GM19043 (cell line): ENCODE results near the gene RSU1.
"Not testable (repeated sequence)": the region's sequence is repeated elsewhere in the genome, so short reads cannot be mapped to it uniquely, and the experiment has no call there.

Source experiments
- ATAC-seq: cut with Tn5 transposase; IDR thresholded peaks from one replicate; pipeline ENCODE4 v1.9.1; 2021; ENCODE audit warnings: low read depth; ENCODE audit not compliant: unreplicated experiment

The RSU1 gene

DNA sequence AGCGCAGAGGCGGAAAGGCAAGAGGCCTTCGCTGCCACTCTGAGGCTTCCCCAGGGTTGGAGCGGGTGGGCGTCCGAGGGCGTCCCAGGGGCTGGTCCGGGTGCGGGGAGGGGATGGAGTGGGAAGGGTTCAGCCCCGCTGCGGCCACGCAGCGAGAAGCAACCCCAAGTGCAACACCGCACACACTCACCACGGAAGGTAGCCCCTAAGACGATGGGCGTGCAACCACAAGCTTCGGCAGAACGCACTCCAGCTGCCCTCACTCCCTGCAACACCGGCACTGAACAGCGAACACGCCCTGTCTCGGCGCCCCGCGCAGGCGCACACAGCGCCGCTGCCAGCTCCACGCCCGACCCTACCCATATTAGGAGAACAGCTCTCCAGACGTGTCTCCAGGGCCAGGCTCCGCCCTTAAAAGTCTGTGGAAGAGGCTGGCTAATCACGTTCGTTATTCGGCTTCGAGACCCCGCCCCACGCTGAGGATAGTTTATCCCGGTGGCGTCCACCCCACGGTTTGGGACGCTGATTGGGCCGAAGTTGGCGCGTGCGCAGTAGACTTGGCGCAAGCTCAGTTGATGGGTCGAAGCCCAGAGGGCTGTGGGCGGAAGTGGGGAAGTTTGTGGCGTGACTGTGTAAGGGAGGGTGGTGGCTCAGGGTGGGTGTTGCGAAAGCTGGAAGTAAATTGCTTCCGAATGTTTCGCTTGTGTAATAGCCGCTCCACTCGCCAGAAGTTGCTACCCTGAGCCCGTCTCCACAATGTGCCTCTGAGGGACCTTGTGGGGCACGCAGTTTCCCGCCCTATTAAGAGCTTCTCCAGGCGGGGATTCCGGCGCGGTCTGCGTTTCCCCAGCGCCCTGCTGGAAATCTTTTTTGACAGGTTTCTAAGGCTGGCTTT is at the start of gene RSU1:
RSU1 (minus strand) TSS at position 300 of the 895 bp plus-strand sequence. CDS start 343 bp downstream, outside the sequence.
- peak; percentile 97 for ATAC-seq

DNA sequence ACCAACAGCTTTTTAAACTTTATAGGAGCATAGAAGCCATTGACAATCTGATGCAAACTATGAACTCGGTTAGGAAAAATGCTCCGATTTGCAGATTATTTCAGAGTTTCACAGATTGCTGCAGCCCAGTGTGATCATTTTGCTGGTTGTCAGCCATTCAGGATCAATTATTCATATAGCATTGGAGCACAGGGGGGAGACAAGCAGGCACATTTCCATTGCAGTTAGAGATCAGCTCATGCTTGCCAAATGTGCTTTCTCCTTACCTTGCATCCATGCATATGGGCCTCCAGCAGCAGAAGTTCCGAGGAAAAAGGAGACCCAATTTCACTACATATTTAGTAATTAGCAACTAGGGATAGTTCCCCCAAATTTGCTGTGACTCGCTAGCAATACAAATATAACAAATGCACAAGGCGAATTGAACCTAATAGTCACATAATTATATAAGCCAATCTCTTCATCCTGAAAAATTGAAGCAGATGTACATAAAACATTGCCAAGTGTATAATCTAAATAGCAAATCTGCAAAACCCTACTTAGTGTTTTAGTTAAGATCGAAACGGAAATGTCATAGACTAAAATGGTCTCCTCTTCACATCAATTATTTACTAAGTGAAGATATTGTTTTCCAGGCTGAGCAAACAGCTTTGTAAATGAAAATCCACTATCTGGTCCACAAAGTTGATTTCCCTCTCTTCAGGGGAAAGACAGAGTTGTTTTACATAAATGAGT is 49.5 kb upstream of the RSU1 start:
- no peak for ATAC-seq

DNA sequence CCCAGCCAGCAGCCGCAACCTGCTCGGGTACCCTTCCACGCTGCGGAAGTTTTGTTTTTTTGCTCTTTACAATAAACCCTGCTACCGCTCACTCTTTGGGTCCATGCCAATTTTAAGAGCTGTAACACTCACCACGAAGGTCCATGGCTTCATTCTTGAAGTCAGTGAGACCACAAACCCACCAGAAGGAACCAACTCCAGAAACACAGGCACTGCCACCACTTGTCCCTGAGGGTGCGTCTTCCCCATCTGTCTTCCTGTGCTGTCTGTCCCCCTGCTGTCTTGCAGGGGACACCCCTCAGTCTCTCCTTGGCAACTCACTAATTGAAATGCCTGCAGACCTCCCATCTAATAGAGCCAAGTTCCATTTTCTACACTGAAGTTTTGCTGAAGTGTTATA is 48.5 kb upstream of the RSU1 start:
- no peak for ATAC-seq

DNA sequence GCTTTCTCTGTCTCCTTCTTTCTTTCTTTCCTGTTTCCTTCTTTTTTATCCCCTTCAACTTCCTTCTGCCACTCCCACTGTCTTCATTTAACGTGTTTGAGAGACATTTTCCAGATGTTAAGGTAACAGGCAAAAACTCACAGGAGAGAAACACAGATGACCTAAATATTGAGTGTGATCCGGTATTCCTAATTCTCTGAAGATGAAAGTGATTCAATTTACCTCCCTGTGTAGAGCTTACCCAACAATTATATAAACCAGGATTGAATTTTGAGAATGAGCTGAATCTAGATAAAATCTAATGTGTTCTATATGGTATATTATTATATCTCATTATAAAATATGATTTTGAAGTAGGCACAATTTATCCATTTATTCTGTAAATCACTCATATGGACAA is 46.5 kb upstream of the RSU1 start:
- no peak for ATAC-seq

DNA sequence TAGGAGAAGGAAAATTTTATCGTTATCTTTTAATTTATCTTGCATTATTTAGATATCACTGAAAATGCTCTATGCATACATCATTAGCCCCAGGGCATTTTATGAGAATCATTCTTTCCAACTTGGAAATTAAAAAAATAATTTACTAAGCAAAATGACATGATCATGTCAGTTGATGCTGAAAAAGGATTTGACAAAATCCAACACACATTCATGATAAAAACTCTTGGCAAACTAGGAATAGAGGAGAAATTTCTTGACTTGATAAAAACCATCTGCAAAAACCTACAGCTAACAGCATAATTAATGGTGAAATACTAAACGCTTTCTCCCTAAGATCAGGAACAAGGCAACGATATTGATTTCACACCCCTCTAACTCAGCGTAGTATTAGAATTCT is 40.2 kb upstream of the RSU1 start:
- ATAC-seq, result no peak

DNA sequence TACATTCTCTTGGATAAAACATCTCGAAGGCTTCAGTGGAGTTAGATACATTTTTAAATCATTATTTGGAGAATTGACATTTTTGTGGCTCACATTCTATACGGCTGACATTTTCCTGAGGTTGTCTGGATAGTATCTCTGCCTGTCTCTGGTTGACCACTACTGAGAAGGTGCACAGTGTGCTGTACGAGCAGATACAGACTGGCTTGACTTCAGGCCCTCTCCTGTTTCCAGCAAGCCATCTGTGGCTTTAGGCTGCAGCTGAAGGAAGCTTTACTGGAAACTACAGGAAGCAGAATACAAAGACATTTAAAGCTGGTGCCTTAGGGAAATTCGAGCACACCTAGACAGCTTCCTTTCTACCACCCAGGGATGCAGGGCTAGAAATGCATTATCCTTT is 39.3 kb upstream of the RSU1 start:
- ATAC-seq, result no peak

DNA sequence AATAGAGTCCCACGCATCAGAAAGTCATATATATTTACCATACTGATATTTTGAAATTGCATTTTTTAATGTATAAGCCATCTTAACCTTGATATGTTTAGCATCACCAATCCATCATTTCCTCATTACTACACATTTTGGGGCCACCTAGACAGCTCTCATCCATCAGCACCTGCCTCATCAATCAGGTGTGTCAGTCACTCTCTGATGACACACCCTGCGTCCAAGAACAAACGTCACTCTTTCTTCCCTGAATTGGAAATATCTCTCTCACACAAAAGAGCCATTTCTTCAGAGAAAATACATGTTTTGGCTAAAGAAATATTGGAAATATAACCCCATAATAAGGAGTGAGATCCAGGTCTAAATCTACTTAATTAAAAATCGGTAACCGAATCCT is 38.9 kb upstream of the RSU1 start:
- no peak for ATAC-seq

DNA sequence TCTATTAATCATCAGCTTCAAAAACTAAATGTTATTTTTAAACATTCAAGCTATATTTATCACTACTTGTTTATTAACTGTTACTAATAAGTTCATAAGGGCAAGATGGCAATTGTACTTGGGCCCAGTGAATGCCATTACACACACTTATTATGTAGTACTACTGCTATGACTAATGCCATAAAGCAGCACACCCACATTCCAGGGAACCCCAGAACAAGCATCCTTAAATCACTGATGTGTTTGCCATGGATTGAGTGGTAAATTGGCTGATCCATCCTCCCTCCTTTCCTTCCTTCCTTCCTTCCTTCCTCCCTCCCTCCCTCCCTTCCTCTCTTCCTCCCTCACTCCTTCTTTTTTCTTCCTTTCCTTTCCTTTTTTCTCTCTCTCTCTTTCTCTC is 37.4 kb upstream of the RSU1 start:
- ATAC-seq, result no peak

DNA sequence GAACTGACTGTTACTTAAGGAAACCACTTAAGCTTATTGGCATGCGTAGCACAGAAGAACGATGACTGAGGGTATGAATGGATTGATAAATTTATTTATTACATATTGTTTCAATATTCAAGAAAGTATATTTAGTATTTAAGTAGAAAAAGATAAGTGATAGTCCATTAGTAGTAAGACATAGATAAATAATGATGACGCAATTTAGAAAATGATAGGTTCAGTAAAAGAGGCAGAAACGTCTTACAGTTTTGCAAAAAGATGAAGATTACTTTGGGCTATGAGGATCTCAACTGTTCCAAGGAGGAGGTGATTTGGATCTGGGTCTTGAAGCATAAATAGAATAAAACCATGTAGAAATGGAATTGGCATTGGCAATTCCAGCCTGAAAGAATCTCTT is 36.6 kb upstream of the RSU1 start:
- ATAC-seq, result no peak

DNA sequence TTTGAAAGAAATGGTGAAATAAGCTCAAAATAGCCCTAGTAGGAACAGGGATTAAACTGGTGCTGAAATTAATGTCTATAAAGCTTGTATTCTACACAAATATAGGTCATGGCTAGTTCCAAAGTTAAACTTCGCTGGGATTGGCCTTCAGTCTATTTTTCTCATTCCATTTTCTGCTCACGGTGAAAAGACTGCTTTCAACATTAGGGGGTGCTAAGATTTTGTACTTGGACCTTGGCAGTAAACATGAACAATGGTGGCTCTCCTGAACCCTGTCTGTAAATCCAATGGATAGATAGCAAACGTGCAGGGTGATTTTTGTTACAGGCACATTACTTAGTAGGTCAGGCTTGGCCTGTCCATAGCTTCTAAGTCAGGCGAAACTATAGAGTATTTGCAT is 36.0 kb upstream of the RSU1 start:
- ATAC-seq, result no peak

DNA sequence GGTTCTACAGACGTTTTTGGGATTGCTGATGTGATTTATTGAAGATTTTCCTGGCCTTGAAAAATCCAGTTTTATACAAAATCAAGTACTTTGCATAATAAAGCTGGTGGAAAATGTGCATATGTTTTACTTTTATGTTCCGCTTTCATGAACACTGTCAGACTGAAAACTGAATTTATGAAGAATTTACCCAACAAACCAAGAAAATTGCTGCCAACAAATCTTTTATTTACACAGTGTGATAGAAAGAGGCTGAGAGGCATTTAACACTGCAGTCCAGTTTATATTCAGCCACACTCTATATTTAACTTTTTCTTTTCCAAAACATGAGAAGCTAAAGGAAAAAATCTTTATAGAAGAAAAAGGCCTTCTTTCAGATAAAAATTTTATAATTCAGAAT is 35.4 kb upstream of the RSU1 start:
- ATAC-seq, result no peak

DNA sequence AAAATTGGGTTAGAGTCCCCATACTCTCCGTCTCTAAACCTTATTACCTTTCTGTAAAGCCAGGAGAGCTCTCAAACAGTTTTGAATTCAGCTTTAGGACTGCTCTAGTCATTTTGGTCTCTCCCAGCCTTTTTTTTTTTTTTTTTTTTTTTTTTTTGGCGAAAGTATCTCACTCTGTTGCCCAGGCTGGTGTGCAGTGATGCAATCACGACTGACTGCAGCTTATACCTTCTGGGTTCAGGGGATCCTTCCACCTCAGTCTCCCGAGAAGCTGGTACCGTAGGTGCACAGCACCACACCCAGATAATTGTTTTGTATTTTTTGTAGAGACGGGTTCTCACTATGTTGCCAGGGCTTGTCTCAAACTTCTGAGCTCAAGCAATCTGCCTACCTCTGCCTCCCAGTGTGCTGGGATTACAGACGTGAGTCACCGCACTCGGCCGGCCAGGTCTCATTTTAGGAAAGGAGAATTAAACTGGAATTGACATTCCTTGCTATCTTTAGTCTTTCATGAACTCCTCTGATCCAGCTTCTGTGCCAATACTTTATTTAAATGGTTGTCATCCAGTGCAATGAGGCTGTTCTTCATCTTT is 31.4 kb upstream of the RSU1 start:
- no peak for ATAC-seq

DNA sequence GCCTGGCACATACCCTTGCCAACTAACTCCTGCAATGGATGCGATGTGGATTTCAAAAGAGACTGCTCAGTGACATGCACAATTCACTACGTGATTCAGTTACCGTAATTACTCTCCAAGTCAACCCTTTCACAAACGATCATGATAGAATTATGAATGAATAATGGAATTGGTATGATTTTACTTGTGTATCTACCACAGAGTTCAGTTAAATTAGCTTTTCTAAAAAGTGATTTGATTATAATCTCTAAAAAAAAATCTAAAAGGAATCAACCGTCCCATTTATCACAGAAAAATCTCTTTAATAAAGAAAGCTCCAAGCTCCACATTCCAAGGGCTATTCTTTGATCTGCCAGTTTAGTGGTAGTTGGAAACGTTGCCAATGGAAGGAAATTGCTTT is 30.4 kb upstream of the RSU1 start:
- no peak for ATAC-seq

DNA sequence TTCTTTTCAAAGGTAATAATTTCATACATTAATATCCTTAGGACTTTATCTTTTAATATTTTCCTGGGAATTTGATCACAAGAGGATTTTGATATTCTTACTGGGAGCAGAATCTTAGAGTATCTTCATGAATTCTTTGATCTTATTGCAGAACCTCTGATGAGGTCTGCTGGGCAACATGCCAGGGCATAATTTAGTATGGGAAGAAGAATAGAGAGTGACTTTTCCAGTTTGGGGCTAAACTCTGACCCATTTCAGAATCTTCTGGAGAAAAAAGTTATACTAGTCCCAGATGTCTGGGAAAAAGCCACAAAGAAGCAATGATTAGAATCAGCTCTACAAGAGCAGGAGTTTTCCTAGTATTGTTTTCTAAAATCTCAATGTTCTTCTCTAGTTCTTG is 28.0 kb upstream of the RSU1 start:
- no peak for ATAC-seq

DNA sequence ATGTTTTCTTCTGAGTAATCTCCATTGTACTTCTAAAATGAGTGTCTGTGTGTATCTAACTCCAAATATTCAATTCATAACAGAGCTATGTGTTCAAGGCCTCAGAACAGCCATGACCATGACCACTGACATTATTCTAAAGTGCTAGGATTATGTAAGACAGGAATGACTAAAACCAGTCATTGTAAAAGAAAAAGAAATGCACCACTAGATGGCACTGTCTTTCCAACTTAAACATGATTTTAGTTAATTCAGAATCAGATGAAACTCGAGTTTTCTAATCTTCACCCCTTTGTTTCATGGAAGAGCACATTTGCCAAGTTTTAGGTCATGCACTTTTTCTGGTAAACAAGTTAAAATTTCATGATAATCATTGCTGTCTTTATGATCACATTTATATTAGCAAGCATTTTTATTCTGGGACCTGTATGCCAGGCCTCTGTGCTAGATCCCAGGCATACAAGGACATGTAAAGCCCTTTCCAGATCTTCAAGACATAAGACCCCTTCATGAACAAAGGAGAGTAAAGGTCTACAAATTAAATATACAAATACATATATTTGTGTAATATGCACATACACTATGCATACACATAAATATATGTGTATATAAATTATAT is 26.1 kb upstream of the RSU1 start:
- peak; percentile 49 for ATAC-seq

DNA sequence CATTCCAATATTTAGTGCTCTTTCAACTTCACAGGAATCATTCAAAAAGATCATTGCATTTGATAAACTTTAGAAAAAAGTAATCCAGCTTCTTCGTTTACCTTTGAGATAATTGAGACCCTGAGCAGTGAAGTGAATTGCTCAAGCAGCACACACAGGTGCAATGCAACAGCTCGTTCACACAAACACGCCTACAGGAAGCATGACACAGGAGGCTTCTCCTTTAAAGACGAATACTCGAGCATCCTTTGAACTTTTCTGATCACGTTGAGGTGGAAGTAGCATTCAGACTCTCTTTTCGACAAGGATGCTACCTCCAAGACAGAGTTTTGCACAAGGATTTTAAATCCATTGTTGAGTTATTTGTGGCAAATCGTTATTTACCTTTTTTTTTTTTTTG is 18.0 kb upstream of the RSU1 start:
- ATAC-seq, result no peak

DNA sequence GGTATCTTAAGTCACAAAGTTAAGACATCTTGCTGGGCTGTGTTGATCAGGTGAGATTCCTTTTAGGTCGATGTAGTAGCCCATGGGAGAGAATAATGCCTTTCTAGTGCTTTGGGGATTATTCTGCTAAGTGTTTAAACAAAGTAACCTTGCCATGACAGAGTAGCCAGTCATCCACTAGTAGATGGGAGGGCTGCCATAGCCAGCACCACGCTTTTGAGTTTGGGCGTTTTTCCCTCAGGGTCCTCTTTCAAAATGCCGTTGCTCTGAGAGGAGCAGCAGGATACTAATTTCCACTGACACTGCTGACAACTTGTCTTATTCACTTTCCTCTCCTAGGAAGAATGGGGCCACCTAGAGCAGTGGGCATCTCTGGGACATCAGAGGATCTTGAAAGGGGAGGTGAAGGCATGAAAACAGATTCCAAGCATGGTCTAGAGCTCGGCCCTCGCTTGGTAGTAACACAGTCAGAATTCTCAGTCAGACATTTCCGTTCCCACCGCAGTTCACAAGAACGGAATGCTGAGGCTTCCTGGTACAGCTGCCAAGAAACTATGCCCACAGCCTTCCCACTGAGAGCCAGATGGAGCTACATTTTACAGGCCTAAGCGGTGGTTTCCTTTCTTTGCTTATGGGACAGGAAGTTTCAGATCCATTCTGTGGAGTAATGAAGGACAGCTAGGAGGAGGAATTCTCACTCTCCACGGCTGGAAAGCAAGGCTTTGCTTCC is 15.3 kb upstream of the RSU1 start:
- no peak for ATAC-seq

DNA sequence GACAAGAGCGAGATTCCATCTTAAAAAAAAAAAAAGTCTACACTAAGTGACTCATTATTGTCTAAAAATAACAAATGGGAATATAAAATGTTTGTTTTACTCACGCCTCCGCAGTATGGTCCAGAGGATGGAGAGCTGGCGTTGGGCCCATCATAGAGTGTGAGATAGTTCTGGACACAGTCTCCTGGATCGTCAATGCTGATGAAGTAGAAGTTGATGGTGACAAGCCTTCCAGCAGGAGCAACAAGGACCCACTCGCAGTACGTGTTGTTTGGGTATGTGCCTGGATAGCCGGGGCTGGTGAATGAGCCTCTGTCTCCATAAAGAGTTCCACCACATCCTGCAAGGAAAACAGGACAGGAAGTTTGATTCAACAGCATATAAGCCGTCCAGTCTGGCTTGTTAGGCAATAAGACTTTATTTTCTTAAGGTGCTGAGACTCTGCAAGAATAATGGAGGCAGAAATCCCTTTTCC is 11.5 kb upstream of the RSU1 start:
- no peak for ATAC-seq

DNA sequence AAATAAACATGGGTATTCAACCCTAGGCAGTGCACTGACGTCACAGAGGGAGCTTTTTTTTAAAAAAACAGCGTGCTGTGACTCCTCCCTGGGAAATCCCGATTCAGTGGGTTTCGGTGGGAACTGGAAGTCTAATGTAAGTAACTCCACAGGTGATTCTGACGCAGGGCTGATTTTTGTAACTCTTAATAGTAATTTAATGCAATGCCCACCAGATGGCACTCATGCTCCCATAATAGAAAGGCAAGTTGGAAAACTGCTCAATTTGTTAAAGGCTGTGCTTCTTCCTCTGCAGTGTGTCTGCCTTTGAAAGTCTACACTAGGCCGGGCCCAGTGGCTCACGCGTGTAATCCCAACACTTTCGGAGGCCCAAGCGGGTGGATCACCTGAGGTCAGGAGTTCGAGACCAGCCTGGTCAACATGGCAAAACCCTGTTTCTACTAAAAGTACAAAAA is 10.9 kb upstream of the RSU1 start:
- peak; percentile 70 for ATAC-seq

DNA sequence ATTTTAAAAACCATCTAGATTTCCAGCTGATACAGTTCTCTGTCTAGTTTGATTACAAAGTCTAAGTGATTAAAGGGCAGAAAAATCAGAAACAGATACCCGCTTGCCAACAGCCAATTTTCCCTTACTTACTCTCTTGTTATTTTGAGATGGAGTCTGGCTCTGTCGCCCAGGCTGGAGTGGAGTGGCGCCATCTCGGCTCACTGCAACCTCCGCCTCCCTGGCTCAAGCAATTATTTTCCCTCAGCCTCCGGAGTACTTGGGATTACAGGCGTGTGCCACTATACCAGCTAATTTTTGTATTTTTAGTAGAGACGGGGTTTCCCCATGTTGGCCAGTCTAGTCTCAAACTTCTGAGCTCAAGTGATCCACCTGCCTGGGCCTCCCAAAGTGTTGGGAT is 10.2 kb upstream of the RSU1 start:
- not testable (repeated sequence) for ATAC-seq
